PC-3 (cell line): Measurements from ENCODE around the gene GPR143. TPM values are rescaled to one million over a fixed set of nuclear protein-coding genes. Genes with fewer than 3 reads are reported as not detected.

Experiments used
- total RNA-seq: library from RNA; depleted of rRNA; stranded (reverse); fragments of >200 nt; gene quantifications from 2 replicates; pipeline ENCODE4 v1.2.3, GENCODE V29; 2014; rRNA removed

The GPR143 gene
- total RNA-seq, 1 experiment from 2014 or later: 0.47 TPM

Other genes with a start within 250 kb of the GPR143 start
- 6.5 and 8.6 TPM in 2 replicates for gene SHROOM2, start 20.6 kb upstream of the GPR143 start, total RNA-seq
- 0.66 TPM in 1 of 2 replicates, not detected in the other for gene CLDN34, start 201.5 kb upstream of the GPR143 start, total RNA-seq